HEK293T (cell line): Measurements from ENCODE around the gene SUSD6.

Source experiments
- CTCF ChIA-PET: fragments of 350-600 bp; formaldehyde crosslinking; extraction: SDS; loops from one replicate; lab custom pipeline; 2021; ENCODE audit warnings: antibody characterized with exemption, inconsistent platforms; lab: Yijun Ruan, JAX
- POLR2A ChIA-PET: fragments of 350-600 bp; formaldehyde crosslinking; extraction: SDS; loops from one replicate; lab custom pipeline; 2020; ENCODE audit warnings: antibody characterized with exemption, inconsistent platforms; lab: Yijun Ruan, JAX
- DNase-seq: peaks from one replicate; pipeline ENCODE4 v3.0.0; 2012; ENCODE audit warnings: mixed read lengths; ENCODE audit errors: extremely low spot score
- ARNT ChIP-seq: fragments of 450-650 bp; IDR thresholded peaks from 2 replicates; pipeline ENCODE4 v1.6.1; 2017; ENCODE audit warnings: mild to moderate bottlenecking
- BHLHE40 ChIP-seq: fragments of 450-650 bp; IDR thresholded peaks from 2 replicates; pipeline ENCODE4 v1.6.1; 2016; ENCODE audit warnings: mild to moderate bottlenecking, moderate library complexity, borderline replicate concordance
- CTBP1 ChIP-seq: fragments of 450-650 bp; IDR thresholded peaks from 2 replicates; pipeline ENCODE4 v1.6.1; 2016; ENCODE audit warnings: borderline replicate concordance
- ELF4 ChIP-seq: fragments of 450-650 bp; IDR thresholded peaks from 2 replicates; pipeline ENCODE4 v1.6.1; 2017; ENCODE audit warnings: antibody characterized with exemption
- FOXA1 ChIP-seq: fragments of 450-650 bp; IDR thresholded peaks from 2 replicates; pipeline ENCODE4 v1.6.1; 2016; ENCODE audit warnings: mild to moderate bottlenecking
- FOXK2 ChIP-seq: fragments of 450-650 bp; IDR thresholded peaks from 2 replicates; pipeline ENCODE4 v1.6.1; 2016; ENCODE audit warnings: mild to moderate bottlenecking
- FOXM1 ChIP-seq: fragments of 450-650 bp; IDR thresholded peaks from 2 replicates; pipeline ENCODE4 v1.6.1; 2017; ENCODE audit warnings: mild to moderate bottlenecking, borderline replicate concordance
- HDGF ChIP-seq: fragments of 450-650 bp; IDR thresholded peaks from 2 replicates; pipeline ENCODE4 v1.6.1; 2017; ENCODE audit warnings: antibody characterized with exemption, borderline replicate concordance
- L3MBTL2 ChIP-seq: fragments of 450-650 bp; conservative IDR thresholded peaks from 2 replicates; pipeline ENCODE4 v1.6.1; 2016; ENCODE audit warnings: mild to moderate bottlenecking
- LEF1 ChIP-seq: fragments of 450-650 bp; IDR thresholded peaks from 2 replicates; pipeline ENCODE4 v1.6.1; 2017; ENCODE audit warnings: mild to moderate bottlenecking, borderline replicate concordance
- NFRKB ChIP-seq: fragments of 450-650 bp; IDR thresholded peaks from 2 replicates; pipeline ENCODE4 v1.6.1; 2016; ENCODE audit warnings: mild to moderate bottlenecking, moderate library complexity
- PKNOX1 ChIP-seq: fragments of 450-650 bp; IDR thresholded peaks from 2 replicates; pipeline ENCODE4 v1.6.1; 2016
- SP1 ChIP-seq: fragments of 450-650 bp; IDR thresholded peaks from 2 replicates; pipeline ENCODE4 v1.6.1; 2017
- SUZ12 ChIP-seq: fragments of 450-650 bp; IDR thresholded peaks from 2 replicates; pipeline ENCODE4 v1.6.1; 2016; ENCODE audit warnings: mild to moderate bottlenecking
- TARDBP ChIP-seq: fragments of 450-650 bp; IDR thresholded peaks from 2 replicates; pipeline ENCODE4 v1.6.1; 2016
- ZNF384 ChIP-seq: fragments of 450-650 bp; IDR thresholded peaks from 2 replicates; pipeline ENCODE4 v1.6.1; 2016

Gene SUSD6

GRCh38 chr14:69750495-69750894 lies 139.1 kb downstream of the SUSD6 start:
- POLR2A ChIA-PET = interaction anchor here (1.1 to 2.1 kb wide), 2 partner anchors 11 to 17 kb away, joined by 3 to 11 read pairs; partner anchors contain the start of gene SRSF5
- no peak for DNase-seq
- CTCF ChIA-PET = no interaction called here
- no peak for TF ChIP-seq SUZ12
- no peak for TF ChIP-seq LEF1
- TF ChIP-seq L3MBTL2 = no peak
- TF ChIP-seq PKNOX1 = no peak
- no peak for TF ChIP-seq FOXA1
- no peak for TF ChIP-seq ZNF384
- no peak for TF ChIP-seq FOXK2
- no peak for TF ChIP-seq FOXM1
- TF ChIP-seq CTBP1 = no peak
- no peak for TF ChIP-seq SP1
- no peak for TF ChIP-seq NFRKB

GRCh38 chr14:69752773-69753172 lies 141.4 kb downstream of the SUSD6 start:
- ChIA-PET CTCF (no interaction called here), POLR2A (interaction anchor here (1.1 kb wide), 1 partner anchor 14 kb away, joined by 5 read pairs; the partner anchor contains the start of gene SRSF5)
- TF ChIP-seq ARNT = no peak
- TF ChIP-seq FOXK2 = no peak
- TF ChIP-seq TARDBP = no peak
- TF ChIP-seq BHLHE40 = no peak
- TF ChIP-seq PKNOX1 = no peak
- no peak for TF ChIP-seq FOXM1
- no peak for TF ChIP-seq CTBP1
- TF ChIP-seq SP1 = no peak
- TF ChIP-seq ELF4 = no peak
- no peak for TF ChIP-seq NFRKB
- no peak for TF ChIP-seq FOXA1
- TF ChIP-seq HDGF = no peak
- DNase-seq = no peak

GRCh38 chr14:69753860-69754259 lies 142.5 kb downstream of the SUSD6 start:
- ChIA-PET CTCF (interaction anchor here (0.7 kb wide), 1 partner anchor 27 kb away, joined by 3 read pairs; no protein-coding TSS in a partner anchor), POLR2A (no interaction called here)
- no peak for DNase-seq
- no peak for TF ChIP-seq FOXA1

GRCh38 chr14:69754487-69754886 lies 143.1 kb downstream of the SUSD6 start:
- no peak for TF ChIP-seq SUZ12
- TF ChIP-seq HDGF = no peak
- no peak for TF ChIP-seq LEF1
- no peak for TF ChIP-seq FOXK2
- no peak for TF ChIP-seq PKNOX1
- TF ChIP-seq CTBP1 = no peak
- no peak for TF ChIP-seq ARNT
- DNase-seq = no peak
- POLR2A ChIA-PET = no interaction called here
- CTCF ChIA-PET = interaction anchor here (0.5 to 0.6 kb wide), 2 partner anchors 53 to 174 kb away, joined by 4 read pairs; no protein-coding TSS in a partner anchor

GRCh38 chr14:69755296-69755695 lies 143.9 kb downstream of the SUSD6 start:
- no peak for DNase-seq
- TF ChIP-seq TARDBP (no peak), SP1 (no peak), HDGF (no peak), ELF4 (no peak), FOXM1 (no peak), CTBP1 (no peak), FOXA1 (no peak), SUZ12 (no peak), ARNT (no peak), BHLHE40 (no peak), LEF1 (no peak), NFRKB (no peak), ZNF384 (no peak), L3MBTL2 (no peak), PKNOX1 (no peak), FOXK2 (no peak)
- POLR2A ChIA-PET = no interaction called here
- CTCF ChIA-PET = no interaction called here

- TF ChIP-seq L3MBTL2 (no peak), PKNOX1 (no peak), HDGF (no peak)
Measured at GRCh38 chr14:69755784-69756183, 144.4 kb downstream of the SUSD6 start.

More at GRCh38 chr14:69755784-69756183, 144.4 kb downstream of the SUSD6 start:
- DNase-seq = no peak
- ChIA-PET POLR2A (no interaction called here), CTCF (no interaction called here)
